ENCODE results near the gene LYPD6.

Gene LYPD6

GRCh38 chr2:149375801-149376361 lies 45.5 kb downstream of the LYPD6 start:
- no peak overlapping the region for H3K4me3 ChIP-seq (ENCODE audit: low read depth, low read length)
- H3K27ac ChIP-seq (ENCODE audit: low read depth, low read length): no peak overlapping the region
- H3K36me3 ChIP-seq (ENCODE audit: control insufficient read depth, insufficient read depth, low read length): no peaks in the 10 kb centered on the region
- no peaks in the 10 kb centered on the region for H3K9me3 ChIP-seq (ENCODE audit: control insufficient read depth, insufficient read depth, low read length)
- H3K4me1 ChIP-seq (ENCODE audit: control insufficient read depth, insufficient read depth, low read length): peaks cover 32% of the 10 kb centered on the region
- H3K9ac ChIP-seq (ENCODE audit: low read depth, low read length): no peak overlapping the region
- H3K27me3 ChIP-seq (ENCODE audit: control insufficient read depth, insufficient read depth, low read length): no peaks in the 10 kb centered on the region

- Histone ChIP-seq H3K36me3 (ENCODE audit: control insufficient read depth, insufficient read depth, low read length) (no peaks in the 10 kb centered on the region), H3K4me3 (ENCODE audit: low read depth, low read length) (no peak overlapping the region), H3K9me3 (ENCODE audit: control insufficient read depth, insufficient read depth, low read length) (no peaks in the 10 kb centered on the region), H3K9ac (ENCODE audit: low read depth, low read length) (no peak overlapping the region), H3K4me1 (ENCODE audit: control insufficient read depth, insufficient read depth, low read length) (peaks cover 28% of the 10 kb centered on the region), H3K27ac (ENCODE audit: low read depth, low read length) (no peak overlapping the region), H3K27me3 (ENCODE audit: control insufficient read depth, insufficient read depth, low read length) (no peaks in the 10 kb centered on the region)
Measured at GRCh38 chr2:149380205-149380604, 49.8 kb downstream of the LYPD6 start.

- Histone ChIP-seq H3K27me3 (ENCODE audit: control insufficient read depth, insufficient read depth, low read length) (no peaks in the 10 kb centered on the region), H3K9ac (ENCODE audit: low read depth, low read length) (no peak overlapping the region), H3K9me3 (ENCODE audit: control insufficient read depth, insufficient read depth, low read length) (no peaks in the 10 kb centered on the region), H3K4me1 (ENCODE audit: control insufficient read depth, insufficient read depth, low read length) (peaks cover 19% of the 10 kb centered on the region), H3K27ac (ENCODE audit: low read depth, low read length) (no peak overlapping the region), H3K4me3 (ENCODE audit: low read depth, low read length) (no peak overlapping the region), H3K36me3 (ENCODE audit: control insufficient read depth, insufficient read depth, low read length) (no peaks in the 10 kb centered on the region)
Measured at GRCh38 chr2:149383340-149383739, 53.0 kb downstream of the LYPD6 start.

GRCh38 chr2:149385350-149385749 lies 55.0 kb downstream of the LYPD6 start:
- Histone ChIP-seq H3K27me3 (ENCODE audit: control insufficient read depth, insufficient read depth, low read length) (no peaks in the 10 kb centered on the region), H3K4me1 (ENCODE audit: control insufficient read depth, insufficient read depth, low read length) (peaks cover 28% of the 10 kb centered on the region), H3K27ac (ENCODE audit: low read depth, low read length) (no peak overlapping the region), H3K4me3 (ENCODE audit: low read depth, low read length) (no peak overlapping the region), H3K9me3 (ENCODE audit: control insufficient read depth, insufficient read depth, low read length) (no peaks in the 10 kb centered on the region), H3K9ac (ENCODE audit: low read depth, low read length) (no peak overlapping the region), H3K36me3 (ENCODE audit: control insufficient read depth, insufficient read depth, low read length) (no peaks in the 10 kb centered on the region)

DNA sequence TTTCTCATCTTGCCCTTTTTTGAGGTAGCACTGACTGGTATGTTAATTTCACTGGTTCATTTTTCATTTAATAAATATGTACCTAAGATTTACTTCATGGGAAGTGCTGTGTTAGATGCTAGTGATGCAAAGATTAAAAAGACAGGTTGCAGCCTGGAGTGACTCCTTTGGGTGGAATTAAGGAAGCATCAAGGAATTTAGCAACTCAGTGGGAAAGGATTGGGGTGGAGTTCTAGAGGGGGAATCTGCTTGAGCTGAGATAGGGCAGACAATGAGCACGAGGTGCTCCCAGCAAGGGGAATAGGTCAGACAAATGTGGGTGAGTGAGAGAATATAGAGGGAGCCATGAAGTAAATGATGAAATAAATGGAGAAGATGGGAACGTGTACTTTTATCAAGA lies 57.0 kb downstream of the LYPD6 start:
- no peaks in the 10 kb centered on the region for H3K36me3 ChIP-seq (ENCODE audit: control insufficient read depth, insufficient read depth, low read length)
- H3K27me3 ChIP-seq (ENCODE audit: control insufficient read depth, insufficient read depth, low read length): no peaks in the 10 kb centered on the region
- no peak overlapping the region for H3K27ac ChIP-seq (ENCODE audit: low read depth, low read length)
- no peak overlapping the region for H3K9ac ChIP-seq (ENCODE audit: low read depth, low read length)
- no peaks in the 10 kb centered on the region for H3K9me3 ChIP-seq (ENCODE audit: control insufficient read depth, insufficient read depth, low read length)
- peaks cover 26% of the 10 kb centered on the region for H3K4me1 ChIP-seq (ENCODE audit: control insufficient read depth, insufficient read depth, low read length)
- H3K4me3 ChIP-seq (ENCODE audit: low read depth, low read length): no peak overlapping the region

GRCh38 chr2:149388120-149388816 lies 57.9 kb downstream of the LYPD6 start:
- H3K9me3 ChIP-seq (ENCODE audit: control insufficient read depth, insufficient read depth, low read length): no peaks in the 10 kb centered on the region
- no peak overlapping the region for H3K9ac ChIP-seq (ENCODE audit: low read depth, low read length)

GRCh38 chr2:149389506-149390167 lies 59.2 kb downstream of the LYPD6 start:
- Histone ChIP-seq H3K4me3 (ENCODE audit: low read depth, low read length) (no peak overlapping the region), H3K9me3 (ENCODE audit: control insufficient read depth, insufficient read depth, low read length) (no peaks in the 10 kb centered on the region), H3K36me3 (ENCODE audit: control insufficient read depth, insufficient read depth, low read length) (no peaks in the 10 kb centered on the region), H3K9ac (ENCODE audit: low read depth, low read length) (no peak overlapping the region), H3K4me1 (ENCODE audit: control insufficient read depth, insufficient read depth, low read length) (peaks cover 26% of the 10 kb centered on the region), H3K27ac (ENCODE audit: low read depth, low read length) (no peak overlapping the region), H3K27me3 (ENCODE audit: control insufficient read depth, insufficient read depth, low read length) (no peaks in the 10 kb centered on the region)

More at GRCh38 chr2:149388120-149388816, 57.9 kb downstream of the LYPD6 start:
- peaks cover 26% of the 10 kb centered on the region for H3K4me1 ChIP-seq (ENCODE audit: control insufficient read depth, insufficient read depth, low read length)
- H3K27ac ChIP-seq (ENCODE audit: low read depth, low read length): no peak overlapping the region
- no peak overlapping the region for H3K4me3 ChIP-seq (ENCODE audit: low read depth, low read length)
- H3K27me3 ChIP-seq (ENCODE audit: control insufficient read depth, insufficient read depth, low read length): no peaks in the 10 kb centered on the region
- H3K36me3 ChIP-seq (ENCODE audit: control insufficient read depth, insufficient read depth, low read length): no peaks in the 10 kb centered on the region

- no peak overlapping the region for H3K4me3 ChIP-seq (ENCODE audit: low read depth, low read length)
- H3K27ac ChIP-seq (ENCODE audit: low read depth, low read length): no peak overlapping the region
- no peak overlapping the region for H3K9ac ChIP-seq (ENCODE audit: low read depth, low read length)
- H3K4me1 ChIP-seq (ENCODE audit: control insufficient read depth, insufficient read depth, low read length): peaks cover 23% of the 10 kb centered on the region
- no peaks in the 10 kb centered on the region for H3K36me3 ChIP-seq (ENCODE audit: control insufficient read depth, insufficient read depth, low read length)
- no peaks in the 10 kb centered on the region for H3K9me3 ChIP-seq (ENCODE audit: control insufficient read depth, insufficient read depth, low read length)
- H3K27me3 ChIP-seq (ENCODE audit: control insufficient read depth, insufficient read depth, low read length): no peaks in the 10 kb centered on the region
Measured at GRCh38 chr2:149393614-149394013, 63.2 kb downstream of the LYPD6 start.

- Histone ChIP-seq H3K9ac (ENCODE audit: low read depth, low read length) (no peak overlapping the region), H3K27ac (ENCODE audit: low read depth, low read length) (no peak overlapping the region), H3K27me3 (ENCODE audit: control insufficient read depth, insufficient read depth, low read length) (no peaks in the 10 kb centered on the region), H3K4me3 (ENCODE audit: low read depth, low read length) (no peak overlapping the region), H3K36me3 (ENCODE audit: control insufficient read depth, insufficient read depth, low read length) (no peaks in the 10 kb centered on the region), H3K4me1 (ENCODE audit: control insufficient read depth, insufficient read depth, low read length) (peaks cover 10% of the 10 kb centered on the region), H3K9me3 (ENCODE audit: control insufficient read depth, insufficient read depth, low read length) (no peaks in the 10 kb centered on the region)
Measured at GRCh38 chr2:149394864-149395263, 64.5 kb downstream of the LYPD6 start.

GRCh38 chr2:149399934-149400615 lies 69.7 kb downstream of the LYPD6 start:
- no peak overlapping the region for H3K27ac ChIP-seq (ENCODE audit: low read depth, low read length)
- no peak overlapping the region for H3K9ac ChIP-seq (ENCODE audit: low read depth, low read length)
- H3K4me3 ChIP-seq (ENCODE audit: low read depth, low read length): no peak overlapping the region
- H3K36me3 ChIP-seq (ENCODE audit: control insufficient read depth, insufficient read depth, low read length): no peaks in the 10 kb centered on the region
- H3K9me3 ChIP-seq (ENCODE audit: control insufficient read depth, insufficient read depth, low read length): no peaks in the 10 kb centered on the region
- H3K27me3 ChIP-seq (ENCODE audit: control insufficient read depth, insufficient read depth, low read length): no peaks in the 10 kb centered on the region
- H3K4me1 ChIP-seq (ENCODE audit: control insufficient read depth, insufficient read depth, low read length): peaks cover 7% of the 10 kb centered on the region

DNA sequence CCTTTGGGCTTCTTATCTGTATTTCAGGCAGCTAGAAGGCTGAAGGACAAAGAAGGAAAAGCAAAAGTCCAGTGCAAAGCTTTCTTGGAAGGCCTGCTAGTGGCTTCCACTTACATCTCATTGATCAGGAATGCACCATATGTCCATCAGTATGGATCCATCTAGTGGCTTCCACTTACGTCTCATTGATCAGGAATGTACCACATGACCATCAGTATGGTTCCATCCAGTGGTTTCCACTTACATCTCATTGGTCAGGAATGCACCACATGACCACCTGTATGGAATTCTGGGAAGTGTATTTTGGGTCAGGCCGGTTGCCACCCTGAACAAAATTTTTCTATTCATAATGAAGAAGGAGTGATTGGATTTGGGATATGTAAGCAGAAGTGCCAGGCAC lies 70.6 kb downstream of the LYPD6 start:
- Histone ChIP-seq H3K36me3 (ENCODE audit: control insufficient read depth, insufficient read depth, low read length) (no peaks in the 10 kb centered on the region), H3K9ac (ENCODE audit: low read depth, low read length) (no peak overlapping the region), H3K9me3 (ENCODE audit: control insufficient read depth, insufficient read depth, low read length) (no peaks in the 10 kb centered on the region), H3K4me1 (ENCODE audit: control insufficient read depth, insufficient read depth, low read length) (peaks cover under 1% of the 10 kb centered on the region; the same call in 1 of the 2 replicates), H3K27me3 (ENCODE audit: control insufficient read depth, insufficient read depth, low read length) (no peaks in the 10 kb centered on the region), H3K4me3 (ENCODE audit: low read depth, low read length) (no peak overlapping the region), H3K27ac (ENCODE audit: low read depth, low read length) (no peak overlapping the region)
